Raji (cell line): ENCODE measurements around the gene MGLL.

Experiments
- POLR2A ChIP-seq: IDR thresholded peaks from 2 replicates; pipeline ENCODE4 v1.6.1; 2011; ENCODE audit warnings: low read depth, low read length, control low read depth; ENCODE audit not compliant: insufficient read depth

The MGLL gene

DNA sequence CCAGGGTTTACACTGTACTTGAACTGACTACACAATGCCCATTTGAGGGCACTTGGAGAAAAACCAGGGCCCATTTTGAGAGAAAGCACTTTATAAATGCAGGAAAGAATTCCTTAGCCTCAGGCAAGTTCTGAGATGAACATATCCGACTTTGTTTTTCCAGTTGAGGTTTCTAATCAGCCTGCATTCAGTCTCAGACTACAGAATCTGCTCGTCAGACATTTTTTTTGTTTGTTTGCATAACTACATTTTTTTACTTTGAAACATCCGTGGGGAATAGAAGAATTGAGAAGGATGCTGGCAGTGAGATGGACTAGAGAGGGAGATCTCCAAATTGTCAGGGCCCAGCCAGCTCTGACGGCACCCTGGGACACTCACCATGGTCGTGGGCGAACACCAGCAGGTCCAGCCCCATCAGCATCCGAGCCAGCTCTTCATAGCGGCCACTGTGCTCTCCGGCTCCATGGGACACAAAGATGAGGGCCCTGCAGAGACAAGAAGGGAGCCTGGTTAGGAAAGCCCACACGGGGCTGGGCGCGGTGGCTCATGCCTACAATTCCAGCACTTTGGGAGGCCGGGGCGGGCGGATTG is 40.8 kb downstream of the MGLL start:
- TF ChIP-seq POLR2A: no peak

DNA sequence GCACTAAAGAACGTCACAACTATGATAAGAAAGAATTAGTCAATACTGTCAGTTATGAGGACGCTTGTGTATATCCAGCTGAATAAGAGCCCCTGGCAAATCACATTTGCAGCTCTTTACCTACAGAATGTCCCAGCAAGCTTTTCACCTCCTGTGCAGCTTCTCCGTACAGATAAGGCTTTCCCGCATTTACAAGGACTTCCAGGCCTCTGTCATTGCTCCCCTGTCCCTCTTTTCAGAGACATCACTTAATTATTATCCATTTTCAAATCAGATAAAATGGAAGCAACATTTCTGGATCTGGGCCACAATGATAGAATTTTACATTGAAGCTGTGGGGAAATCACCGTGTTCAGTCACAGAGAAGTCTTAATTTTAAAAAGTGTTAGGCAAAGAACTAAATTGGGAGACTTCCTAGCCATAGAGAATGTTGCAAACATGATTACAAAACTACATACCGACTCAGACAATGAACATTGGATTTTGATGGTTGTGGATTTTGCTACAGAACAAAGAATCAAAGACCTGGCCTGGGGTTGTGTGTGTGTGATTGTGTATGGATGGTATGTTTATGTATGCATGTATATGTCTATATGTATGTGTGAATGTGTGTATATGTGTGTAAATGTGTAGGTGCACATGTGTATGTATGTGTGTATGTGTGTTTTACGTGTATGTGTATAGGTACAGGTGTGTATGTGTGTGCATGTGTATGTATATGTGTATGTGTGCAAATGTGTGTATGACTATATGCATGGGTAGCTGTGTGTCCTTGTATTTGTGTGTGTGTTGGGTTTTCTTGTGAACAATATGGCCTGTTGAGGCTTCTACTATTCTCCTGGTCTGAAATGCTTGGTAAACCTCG is 41.5 kb downstream of the MGLL start:
- no peak for TF ChIP-seq POLR2A

DNA sequence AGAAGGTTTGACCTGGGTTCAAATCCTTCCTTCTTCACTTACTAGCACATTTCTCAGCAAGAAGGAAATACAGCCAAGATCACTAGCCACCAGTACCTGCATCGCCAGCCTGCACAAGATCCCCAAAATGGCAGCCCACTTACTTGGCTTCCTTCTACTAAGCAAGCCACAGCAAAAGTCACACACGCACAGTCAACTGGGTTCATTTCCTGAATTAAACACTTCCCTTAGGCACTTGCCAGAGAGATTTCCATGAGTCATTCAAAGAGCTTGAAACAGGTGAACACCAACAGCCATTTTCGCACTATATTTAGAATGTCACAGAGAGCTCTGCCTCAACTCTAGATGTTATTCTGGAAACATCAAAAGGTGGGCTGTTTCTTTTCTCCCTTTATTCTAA is 42.6 kb downstream of the MGLL start:
- no peak for TF ChIP-seq POLR2A

DNA sequence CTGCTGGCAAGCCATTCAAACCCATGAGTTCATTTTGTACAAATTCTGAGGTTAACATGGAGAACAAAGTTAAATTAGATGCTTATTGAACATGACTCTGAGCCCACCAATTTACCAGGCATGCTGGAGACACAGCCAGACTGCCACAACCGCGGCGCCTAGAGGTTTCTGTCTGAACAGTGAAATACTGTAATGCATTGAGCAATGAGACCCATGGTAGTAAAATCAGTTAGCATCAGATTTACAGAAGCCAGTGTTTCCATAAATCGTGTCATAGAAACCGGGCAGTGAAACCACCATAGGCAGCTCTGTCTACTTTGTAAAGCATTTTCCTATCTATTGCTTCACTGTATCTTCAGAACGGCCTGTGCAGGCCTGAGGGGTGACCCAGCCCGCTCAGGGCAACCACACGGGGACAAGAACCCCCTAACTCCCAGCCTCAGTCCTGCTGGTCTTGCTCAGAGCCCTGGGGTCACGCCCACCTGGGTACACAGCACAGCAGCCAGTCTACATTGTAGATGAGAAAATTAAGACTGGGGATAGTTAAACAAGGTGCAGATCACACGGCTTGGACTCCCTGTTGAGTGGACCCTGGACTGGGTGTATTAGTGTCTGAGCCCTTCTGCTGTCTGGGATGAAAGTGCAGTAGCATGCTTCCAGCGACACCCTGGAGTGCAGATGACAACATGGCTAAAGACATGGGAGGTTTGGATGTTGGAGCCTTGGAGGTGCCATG is 44.2 kb downstream of the MGLL start:
- TF ChIP-seq POLR2A: no peak

DNA sequence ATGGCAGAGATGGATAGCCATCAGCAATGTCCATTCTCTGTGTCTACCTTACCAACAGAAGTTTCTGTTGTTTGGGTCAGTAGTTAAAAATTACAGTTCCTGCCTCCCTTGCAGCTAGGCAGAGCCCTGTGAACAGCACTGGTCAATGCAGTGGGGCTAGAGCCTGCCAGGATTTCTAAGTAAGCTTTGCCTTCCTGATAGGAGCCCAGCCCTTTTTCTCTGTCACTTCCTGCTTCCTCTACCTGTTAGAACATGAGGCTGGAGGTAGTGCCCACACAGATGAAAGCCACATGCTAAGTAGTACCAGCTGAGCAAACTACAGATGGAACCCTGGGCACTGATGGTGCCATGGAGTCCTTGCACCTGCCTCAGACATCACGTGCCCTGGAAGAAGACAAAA is 45.0 kb downstream of the MGLL start:
- TF ChIP-seq POLR2A: no peak

DNA sequence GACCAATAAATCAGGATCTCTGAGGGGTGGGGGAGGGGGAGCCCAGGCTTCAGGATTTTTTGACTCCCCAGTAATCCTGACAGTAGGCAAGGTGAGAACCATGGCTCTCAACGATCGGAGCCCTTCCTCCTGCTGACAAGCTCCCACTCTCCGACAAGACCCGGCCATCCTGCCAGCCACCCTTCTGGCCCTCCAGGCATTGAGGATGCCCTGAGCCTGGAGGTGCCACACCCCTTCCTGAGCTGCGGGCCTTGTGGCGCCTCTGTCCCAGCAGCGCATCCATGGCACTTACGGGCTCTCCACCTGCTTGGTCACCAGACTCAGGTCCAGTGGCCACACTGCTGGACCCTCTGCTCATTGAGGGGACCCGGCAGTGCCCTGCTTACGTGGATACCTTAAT is 46.0 kb downstream of the MGLL start:
- no peak for TF ChIP-seq POLR2A

DNA sequence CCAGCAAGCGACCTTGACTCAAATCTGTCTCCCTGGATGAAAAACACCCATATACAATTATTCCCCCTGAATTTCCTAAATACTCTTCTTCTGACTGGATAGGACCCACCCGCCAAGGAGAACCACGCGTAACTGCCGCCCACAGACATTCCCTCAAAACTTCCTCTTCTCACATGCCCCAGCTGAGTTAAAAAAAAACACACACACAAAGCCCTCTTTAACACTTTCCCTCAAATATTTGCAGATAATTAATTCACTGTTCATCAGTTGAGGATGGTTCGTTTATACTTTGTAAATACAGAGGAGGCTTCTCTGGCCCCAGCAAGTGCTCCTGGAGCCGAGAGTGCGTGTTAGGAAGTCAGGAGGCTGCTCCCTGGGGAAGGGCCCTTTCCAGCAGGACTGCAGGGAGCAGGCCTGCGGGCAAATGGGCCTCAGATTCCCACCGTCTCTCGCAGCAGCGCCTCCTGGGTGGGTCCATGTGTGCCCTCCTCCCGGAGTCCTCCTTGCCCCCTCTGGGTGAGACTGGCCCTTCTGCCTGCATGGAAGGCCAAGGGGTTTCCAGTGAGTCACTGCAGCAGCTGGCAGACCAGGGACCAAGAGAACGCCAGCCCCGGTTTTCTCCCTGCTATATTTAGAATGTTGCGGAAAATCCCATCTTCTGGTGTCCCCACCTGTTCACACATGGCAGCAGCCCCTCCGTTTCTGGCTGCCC is 46.8 kb downstream of the MGLL start:
- TF ChIP-seq POLR2A: no peak

DNA sequence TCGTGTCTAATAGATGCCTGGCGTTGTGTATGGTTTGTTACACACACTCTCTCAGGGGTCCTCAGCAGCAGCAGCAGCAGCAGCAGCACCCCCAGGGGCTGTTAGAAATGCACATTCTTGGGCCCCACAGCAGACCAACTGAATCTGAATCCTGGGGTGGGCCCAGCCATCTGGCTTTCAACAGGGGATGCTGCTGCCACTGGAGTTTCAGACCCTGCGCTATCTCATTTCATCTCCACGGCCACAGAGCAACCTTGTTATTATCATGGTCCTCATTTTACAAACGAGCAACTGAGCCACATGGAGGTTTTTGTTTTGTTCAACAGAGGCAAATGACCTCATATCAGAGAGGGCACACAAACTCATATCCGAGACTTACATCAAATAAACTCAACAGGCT is 47.7 kb downstream of the MGLL start:
- no peak for TF ChIP-seq POLR2A

DNA sequence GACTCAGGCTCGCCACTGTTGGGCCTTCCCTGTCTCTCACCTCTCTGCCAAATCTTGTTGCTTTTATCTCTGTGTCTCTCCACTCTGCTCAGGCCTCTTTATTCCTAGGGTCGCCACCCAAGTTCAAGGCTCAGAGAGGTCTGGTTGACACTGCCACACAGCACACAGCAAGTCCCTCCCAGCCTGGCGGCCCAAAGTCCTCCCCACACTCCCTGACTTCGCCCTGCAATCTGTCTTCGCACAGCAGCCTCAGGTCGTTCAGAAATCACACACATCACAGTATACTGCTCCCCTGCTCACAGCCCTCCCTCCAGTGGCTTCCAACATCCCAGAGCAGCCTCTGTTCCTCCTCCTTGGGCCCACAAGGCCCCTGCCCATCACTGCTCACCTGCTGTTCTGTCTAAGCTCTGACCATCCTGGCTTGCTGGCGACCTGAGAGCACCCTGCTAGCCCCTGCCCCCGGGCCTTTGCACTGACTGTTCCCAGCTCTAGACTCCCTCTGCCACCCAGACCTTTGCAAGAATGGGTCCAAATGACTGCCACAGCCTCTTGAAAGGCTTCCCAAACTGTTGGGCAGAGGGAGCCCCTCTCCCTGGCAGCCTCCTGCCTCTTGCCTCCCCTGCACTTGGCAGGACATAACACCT is 48.4 kb downstream of the MGLL start:
- no peak for TF ChIP-seq POLR2A

DNA sequence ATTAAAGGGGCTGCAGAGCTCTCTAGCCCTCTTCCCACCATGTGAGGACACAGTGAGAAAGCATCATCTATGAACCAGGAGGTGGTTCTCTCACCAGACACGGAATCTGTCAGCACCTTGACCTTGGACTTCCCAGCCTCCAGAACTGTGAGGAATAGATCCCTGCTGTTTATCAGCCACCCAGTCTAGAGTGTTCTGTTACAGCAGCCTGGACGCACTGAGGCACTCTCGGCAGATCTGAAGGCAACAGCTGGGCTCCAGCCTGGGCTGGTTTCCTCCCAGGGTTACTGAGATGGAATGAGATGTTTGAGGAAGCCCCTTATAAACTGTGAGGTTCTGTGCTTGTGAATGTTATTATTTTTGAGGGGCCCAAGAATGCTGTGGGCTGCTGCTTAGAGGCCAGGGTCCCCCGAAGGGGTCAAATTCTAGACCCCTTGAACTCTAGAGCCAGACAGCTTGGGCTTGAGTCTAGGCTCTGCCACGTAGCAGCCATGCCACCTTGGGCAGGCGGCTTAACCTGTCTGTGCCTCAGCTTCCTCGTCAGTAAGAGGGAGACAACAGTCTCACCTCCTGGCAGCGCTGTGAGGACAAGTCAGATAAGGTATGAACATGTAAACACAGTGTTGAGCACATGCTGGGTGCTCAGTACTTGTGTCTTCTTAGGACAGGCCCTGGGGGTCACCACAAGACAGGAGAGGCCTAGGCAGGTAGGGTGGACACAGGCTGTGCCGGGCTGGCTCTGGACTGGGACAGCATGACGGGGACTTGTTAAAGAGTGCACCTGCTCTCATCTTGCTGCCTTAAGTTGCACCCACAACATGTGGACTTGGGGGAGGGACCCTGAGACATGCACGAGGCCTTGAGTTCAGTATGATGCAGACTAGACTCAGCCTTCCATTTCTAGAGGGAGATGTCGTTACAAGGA is 49.2 kb downstream of the MGLL start:
- TF ChIP-seq POLR2A: no peak

DNA sequence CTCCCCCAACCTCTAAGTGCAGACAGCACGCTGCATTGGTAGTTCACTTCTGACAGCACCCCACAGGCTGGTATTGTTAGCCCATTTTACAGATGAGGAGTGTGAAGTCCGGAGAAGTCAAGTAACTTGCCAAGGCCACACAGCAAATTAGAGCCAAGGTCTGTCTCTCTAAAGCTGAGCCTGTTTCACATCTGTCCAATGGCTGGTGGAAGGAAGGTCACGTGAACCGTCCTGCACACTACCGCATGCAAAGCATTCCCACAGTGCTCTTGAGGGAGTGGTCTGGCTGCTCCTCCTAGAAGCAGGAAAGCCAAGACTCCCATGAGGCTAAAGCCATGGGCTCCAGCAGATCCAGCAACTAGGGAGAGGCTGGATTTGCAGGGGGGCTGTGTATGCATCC is 50.0 kb downstream of the MGLL start:
- no peak for TF ChIP-seq POLR2A

DNA sequence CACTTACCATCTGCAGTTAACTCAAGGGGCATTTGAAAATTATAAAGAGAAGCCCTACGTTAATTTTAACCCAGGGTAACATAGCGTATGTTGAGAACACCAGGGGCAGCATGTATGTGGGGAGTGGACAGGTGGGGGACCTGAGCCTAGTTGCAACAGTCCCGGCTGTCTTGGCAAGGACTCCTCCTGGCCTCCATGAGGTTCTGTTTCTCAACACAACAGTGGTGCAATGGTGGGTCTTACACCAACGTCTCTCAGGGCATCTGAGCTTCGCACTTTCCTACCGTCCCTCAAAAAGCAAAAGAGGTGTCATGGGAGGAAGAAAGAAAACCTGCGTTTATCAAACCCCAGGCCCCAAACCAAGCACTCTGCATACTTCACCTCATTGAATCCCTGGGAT is 50.6 kb downstream of the MGLL start:
- TF ChIP-seq POLR2A: no peak

DNA sequence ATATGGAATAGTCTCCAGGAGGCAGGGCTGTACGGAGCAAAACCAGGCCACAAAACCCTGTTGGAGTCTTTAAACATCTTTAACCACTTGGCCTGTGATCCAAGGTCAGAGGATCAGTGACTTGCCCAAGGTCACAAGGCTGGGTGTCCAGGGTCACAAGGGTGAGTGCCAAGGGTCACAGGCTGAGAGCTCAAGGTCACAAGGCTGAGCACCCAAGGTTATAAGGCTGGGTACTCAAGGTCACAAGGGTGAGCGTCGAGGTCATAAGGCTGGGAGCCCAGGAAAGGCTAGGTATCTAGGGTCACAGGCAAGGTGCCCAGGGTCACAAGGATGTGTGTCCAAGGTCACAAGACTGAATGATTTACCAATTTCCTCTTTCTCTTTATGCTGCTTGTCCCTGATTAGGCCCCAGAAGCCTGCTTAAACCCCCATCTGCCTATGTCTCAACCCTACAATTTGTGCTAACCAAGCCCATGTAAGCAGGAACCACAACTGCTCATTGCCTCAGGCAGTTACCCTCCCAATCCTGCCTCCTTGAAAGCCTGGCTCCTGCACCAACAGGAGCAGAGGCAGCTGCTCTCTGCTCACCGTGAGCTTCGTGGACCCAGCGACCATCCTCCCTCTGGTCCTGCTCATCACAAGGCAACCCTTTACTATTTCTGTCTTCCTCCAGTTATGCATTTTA is 51.5 kb downstream of the MGLL start:
- no peak for TF ChIP-seq POLR2A

DNA sequence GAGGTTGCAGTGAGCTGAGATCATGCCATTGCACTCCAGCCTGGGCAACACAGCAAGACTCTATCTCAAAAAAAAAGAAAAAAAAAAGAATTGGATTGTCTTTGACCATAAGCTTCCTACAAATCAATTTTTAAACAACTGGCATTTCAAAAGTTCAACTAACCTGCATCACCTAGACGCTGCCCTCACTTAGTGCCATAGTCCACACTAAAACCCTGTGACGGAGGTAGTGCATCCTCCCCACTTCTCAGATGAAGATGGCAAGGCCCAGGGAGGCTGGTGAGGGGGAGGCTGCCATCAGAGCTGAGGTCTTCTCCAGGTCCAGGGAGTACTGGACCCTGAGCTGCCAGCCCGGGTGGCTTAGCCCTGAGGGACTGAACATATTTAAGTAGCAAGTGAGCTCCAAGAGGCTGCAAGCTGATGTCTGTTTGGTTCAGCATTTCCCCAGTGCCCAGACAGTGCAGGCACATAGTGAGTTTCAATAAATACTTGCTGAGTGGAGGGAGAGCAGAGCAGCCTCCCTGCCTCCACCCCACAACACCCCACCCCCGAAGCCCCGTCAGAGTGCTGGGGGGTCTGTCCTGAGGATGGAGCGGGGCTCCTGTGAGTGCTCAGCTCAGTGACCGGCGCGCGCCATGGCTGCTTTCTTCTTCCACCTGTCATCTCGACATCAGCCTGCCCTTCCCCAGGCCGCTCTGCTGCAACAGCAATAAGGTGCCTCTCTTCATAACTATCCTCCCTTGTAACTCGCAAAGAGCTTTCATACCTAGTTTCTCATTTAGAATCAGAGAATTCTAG is 52.8 kb downstream of the MGLL start:
- TF ChIP-seq POLR2A: no peak
